Naive B cell (primary cell): ENCODE data around the gene HAUS3. TPM values are rescaled to one million over a fixed set of nuclear protein-coding genes. Genes with fewer than 3 reads are reported as not detected.
A peak's percentile ranks its signal among the peaks of the same experiment; 100 is the strongest.
"Not testable (repeated sequence)": the region's sequence is repeated elsewhere in the genome, so short reads cannot be mapped to it uniquely, and the experiment has no call there.

Experiments used
- ATAC-seq, 2 donors: fragments of 150-1000 bp; cut with Tn5 transposase; 2 replicates each; pipeline ENCODE4 v1.10.0; 2021; ENCODE audit warnings: low read depth in 2 of 2, mild to moderate bottlenecking in 2 of 2, moderate library complexity in 2 of 2
- DNase-seq: peaks from one replicate; pipeline ENCODE4 v3.0.0; 2022
- H3K27ac Mint-ChIP-seq, 6 donors: one replicate each; pipeline ENCODE4 v1.8.0; 2020 to 2022; ENCODE audit warnings: mild to moderate bottlenecking in 6 of 6, mixed read lengths in 6 of 6, moderate library complexity in 5 of 6, inconsistent platforms in 2 of 6
- H3K27me3 Mint-ChIP-seq, 3 donors: one replicate each; pipeline ENCODE4 v1.8.0; 2021 to 2022; ENCODE audit warnings: mixed read lengths in 3 of 3, mild to moderate bottlenecking in 1 of 3
- H3K36me3 Mint-ChIP-seq, 2 donors: one replicate each; pipeline ENCODE4 v1.8.0; 2020 to 2022; ENCODE audit warnings: mixed read lengths in 2 of 2, inconsistent platforms in 1 of 2, mild to moderate bottlenecking in 1 of 2
- H3K4me1 Mint-ChIP-seq, 3 donors: one replicate each; pipeline ENCODE4 v1.8.0; 2020 to 2022; ENCODE audit warnings: mixed read lengths in 3 of 3, inconsistent platforms in 1 of 3, mild to moderate bottlenecking in 1 of 3, moderate library complexity in 1 of 3
- H3K4me3 Mint-ChIP-seq, 8 donors: one replicate each; pipeline ENCODE4 v1.8.0; 2020 to 2022; ENCODE audit warnings: mild to moderate bottlenecking in 8 of 8, mixed read lengths in 8 of 8, moderate library complexity in 8 of 8, inconsistent platforms in 2 of 8
- H3K9me3 Mint-ChIP-seq, 7 donors: one replicate each; pipeline ENCODE4 v1.8.0; 2020 to 2022; ENCODE audit warnings: mixed read lengths in 7 of 7, mild to moderate bottlenecking in 5 of 7, inconsistent platforms in 2 of 7, moderate library complexity in 1 of 7
- polyA plus RNA-seq, 6 donors: library from polyadenylated mRNA; unstranded; fragments of 300-500 nt; fragmentation: Illumina TruSeq; gene quantifications; one replicate each; pipeline ENCODE4 v1.2.3, GENCODE V29; 2021; ENCODE audit warnings: low read depth in 6 of 6

The HAUS3 gene
- polyA plus RNA-seq, 6 donors from 2014 or later, result 13.3 to 29.1 (median 19.3) TPM

GRCh38 chr4:2284161-2284933 lies 42.4 kb upstream of the HAUS3 start:
- no peak overlapping the region for H3K4me3 Mint-ChIP-seq
- peak overlapping the region in 3 of 6 donors; percentile 18 to 98 (median 69) for H3K27ac Mint-ChIP-seq
- H3K36me3 Mint-ChIP-seq, result no peaks in the 10 kb centered on the region
- no peaks in the 10 kb centered on the region for H3K9me3 Mint-ChIP-seq
- H3K4me1 Mint-ChIP-seq, result peaks cover 19 to 31% (median 22%) of the 10 kb centered on the region in 3 donors
- DNase-seq (no peak), ATAC-seq (no peak)
- H3K27me3 Mint-ChIP-seq, result peaks cover 0 to 4% (median 0%) of the 10 kb centered on the region in 3 donors

DNA sequence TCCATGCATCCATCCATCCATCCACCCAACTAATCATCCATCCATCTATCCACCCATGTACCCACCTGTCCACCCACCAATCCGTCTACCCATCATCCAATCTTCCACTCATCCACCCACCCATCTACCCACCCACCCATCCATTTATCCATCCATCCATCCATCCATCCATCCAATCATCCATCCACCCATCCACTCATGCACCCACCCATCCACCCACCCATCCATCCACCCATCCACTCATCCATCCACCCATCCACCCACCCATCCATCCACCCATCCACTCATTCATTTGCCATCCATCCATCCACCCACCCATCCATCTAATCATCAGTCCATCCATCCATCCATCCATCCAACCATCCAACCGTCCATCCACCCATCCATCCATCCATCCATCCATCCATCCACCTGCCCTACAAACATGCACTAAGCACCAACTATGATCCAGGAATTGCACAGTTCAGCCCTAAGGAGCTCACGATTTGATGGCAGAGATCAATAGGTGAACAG lies 41.3 kb upstream of the HAUS3 start:
- H3K4me1 Mint-ChIP-seq, result peaks cover 19 to 31% (median 22%) of the 10 kb centered on the region in 3 donors
- peak overlapping the region in 5 of 6 donors; percentile 10 to 98 (median 74) for H3K27ac Mint-ChIP-seq
- no peak for DNase-seq
- H3K9me3 Mint-ChIP-seq, result no peaks in the 10 kb centered on the region
- H3K36me3 Mint-ChIP-seq, result no peaks in the 10 kb centered on the region
- no peak overlapping the region for H3K4me3 Mint-ChIP-seq
- H3K27me3 Mint-ChIP-seq, result peaks cover 0 to 4% (median 0%) of the 10 kb centered on the region in 3 donors
- ATAC-seq, result no peak

DNA sequence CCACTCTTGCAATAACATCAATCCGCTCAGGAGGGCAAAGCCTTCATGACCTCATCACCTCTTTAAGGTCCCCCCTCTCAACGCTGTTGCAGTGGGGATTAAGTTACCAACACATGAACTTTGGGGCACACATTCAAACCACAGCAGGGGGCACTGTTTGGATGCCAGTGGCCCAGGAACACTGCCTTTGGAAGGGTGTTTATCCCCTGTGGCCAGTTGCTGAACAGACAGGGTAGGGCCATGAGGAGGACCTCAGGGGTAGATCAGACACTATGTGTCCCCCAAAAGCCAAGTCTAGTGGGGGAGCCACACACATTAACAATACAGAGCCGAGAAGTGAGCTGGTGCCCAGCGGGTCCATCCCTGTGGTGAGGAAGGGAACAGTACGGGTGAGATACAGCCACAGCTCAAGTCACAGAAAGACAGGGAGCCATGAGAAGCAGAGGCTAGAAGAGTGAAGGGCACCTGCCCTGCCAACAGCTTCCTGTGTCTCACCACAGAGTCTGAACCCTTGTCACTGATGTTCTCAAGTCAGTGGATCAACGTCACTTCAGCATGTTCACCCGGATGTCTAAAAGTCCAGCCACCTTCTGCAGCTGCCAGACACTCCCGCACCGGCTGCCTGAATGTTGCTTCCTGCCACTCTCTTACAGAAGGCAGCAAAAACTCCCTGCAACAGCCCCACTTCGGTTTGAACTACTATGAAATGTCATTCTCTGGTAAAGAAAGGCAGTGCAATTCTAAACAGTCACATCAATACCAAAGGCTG lies 39.8 kb upstream of the HAUS3 start:
- peak overlapping the region in 6 of 8 donors; percentile 6 to 82 (median 52) for H3K4me3 Mint-ChIP-seq
- DNase-seq (peak; percentile 86), ATAC-seq (peak; percentile 91 to 92)
- H3K27ac Mint-ChIP-seq, result peak overlapping the region; percentile 98 to 99 (median 98)
- no peaks in the 10 kb centered on the region for H3K9me3 Mint-ChIP-seq
- H3K36me3 Mint-ChIP-seq, result no peaks in the 10 kb centered on the region
- peaks cover 0 to 2% (median 0%) of the 10 kb centered on the region in 3 donors for H3K27me3 Mint-ChIP-seq
- peaks cover 19 to 31% (median 22%) of the 10 kb centered on the region in 3 donors for H3K4me1 Mint-ChIP-seq

DNA sequence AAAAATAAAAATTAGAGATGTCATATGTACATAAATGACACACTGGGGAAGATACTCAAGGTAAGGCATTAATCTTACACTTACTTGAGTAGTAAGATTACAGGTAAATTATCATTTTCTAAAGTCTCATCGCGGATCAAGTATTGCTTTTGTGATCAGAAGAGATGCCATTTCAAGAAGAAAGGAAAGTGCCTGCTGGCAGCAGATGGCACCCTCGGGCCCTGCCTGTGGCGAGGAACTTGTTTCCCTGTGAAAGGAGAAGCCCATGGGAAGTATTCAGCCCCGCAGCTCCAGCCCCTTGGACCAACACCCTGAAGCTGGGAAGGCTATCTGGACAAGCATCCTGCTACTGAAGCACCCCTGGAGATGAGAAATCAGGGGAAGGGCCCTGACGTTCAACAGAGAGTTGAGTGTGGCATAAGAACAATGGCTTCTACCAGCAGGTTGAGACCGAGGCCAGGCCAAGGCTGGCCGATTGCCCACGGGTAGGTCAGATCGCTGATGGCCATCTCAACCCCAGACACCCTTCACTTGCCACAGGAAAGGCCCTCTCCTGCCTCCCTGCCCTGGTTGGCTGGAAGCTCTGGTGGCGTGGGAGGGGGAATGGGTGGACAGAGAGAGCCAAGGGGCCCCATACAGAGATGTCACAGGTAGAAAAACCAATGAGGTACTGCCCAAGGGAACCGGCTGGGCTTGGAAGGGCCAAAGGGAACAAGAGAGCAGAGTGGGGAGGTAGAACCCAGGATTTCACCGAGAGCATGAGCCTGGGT lies 38.8 kb upstream of the HAUS3 start:
- H3K9me3 Mint-ChIP-seq, result no peaks in the 10 kb centered on the region
- peak overlapping the region in 3 of 8 donors; percentile 33 to 71 (median 43) for H3K4me3 Mint-ChIP-seq
- peak overlapping the region; percentile 56 to 98 (median 98) for H3K27ac Mint-ChIP-seq
- ATAC-seq (no peak), DNase-seq (no peak)
- no peaks in the 10 kb centered on the region for H3K36me3 Mint-ChIP-seq
- H3K27me3 Mint-ChIP-seq, result no peaks in the 10 kb centered on the region
- peaks cover 19 to 31% (median 22%) of the 10 kb centered on the region in 3 donors for H3K4me1 Mint-ChIP-seq

DNA sequence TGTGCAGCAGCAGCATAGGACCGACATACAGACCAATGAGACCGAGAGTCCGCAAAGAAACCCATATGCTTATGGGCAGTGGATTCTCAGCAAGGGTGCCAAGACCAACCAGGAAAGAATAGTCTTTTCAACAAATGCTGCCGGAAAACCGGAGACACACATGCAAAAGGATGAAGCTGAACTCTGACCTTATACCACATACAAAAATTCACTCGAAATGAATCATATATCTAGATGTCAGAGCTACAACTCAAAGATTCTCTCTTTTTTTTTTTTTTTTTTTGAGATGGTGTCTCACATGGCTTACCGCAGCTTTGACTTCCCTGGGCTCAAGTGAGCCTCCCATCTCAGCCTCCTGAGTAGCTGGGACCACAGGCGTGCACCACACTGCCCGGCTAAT lies 36.0 kb upstream of the HAUS3 start:
- H3K4me1 Mint-ChIP-seq, result peaks cover 19 to 24% (median 22%) of the 10 kb centered on the region in 3 donors
- ATAC-seq (no peak), DNase-seq (no peak)
- H3K9me3 Mint-ChIP-seq, result no peaks in the 10 kb centered on the region
- H3K36me3 Mint-ChIP-seq, result no peaks in the 10 kb centered on the region
- no peak overlapping the region for H3K4me3 Mint-ChIP-seq
- no peaks in the 10 kb centered on the region for H3K27me3 Mint-ChIP-seq
- H3K27ac Mint-ChIP-seq, result peak overlapping the region in 1 of 6 donors; percentile 53

DNA sequence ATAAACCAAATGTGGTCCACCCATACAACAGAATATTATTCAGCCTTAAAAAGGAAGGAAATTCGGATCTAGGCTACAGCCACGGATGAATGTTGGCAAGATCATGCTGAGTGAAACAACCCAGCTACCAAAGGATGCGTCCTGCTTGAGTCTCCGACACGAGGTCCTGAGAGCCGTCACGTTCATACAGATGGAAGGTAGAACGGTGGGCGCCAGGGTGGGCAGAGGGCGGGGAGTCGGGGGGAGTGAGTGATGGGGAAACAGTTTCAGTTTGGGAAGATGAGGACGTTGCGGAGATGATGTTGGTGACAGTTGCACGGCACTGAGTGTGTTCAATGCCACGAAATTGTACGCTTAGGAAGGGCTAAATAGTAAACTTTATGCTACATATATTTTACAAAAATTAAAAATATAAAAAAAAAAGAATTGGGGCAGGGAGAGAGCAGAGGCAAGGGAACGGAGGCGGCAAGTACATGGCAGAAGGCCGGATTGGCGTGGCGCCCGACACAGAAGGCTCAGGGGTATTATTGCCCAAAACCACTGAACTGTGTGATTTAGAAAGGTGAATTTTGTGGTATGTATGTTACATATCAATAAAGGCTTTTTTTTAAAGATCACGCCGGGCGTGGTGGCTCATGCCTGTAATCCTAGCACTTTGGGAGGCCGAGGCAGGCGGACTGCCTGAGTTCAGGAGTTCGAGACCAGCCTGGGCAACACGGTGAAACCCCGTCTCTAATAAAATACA lies 34.8 kb upstream of the HAUS3 start:
- Mint-ChIP-seq H3K36me3 (no peaks in the 10 kb centered on the region), H3K4me3 (no peak overlapping the region), H3K9me3 (no peaks in the 10 kb centered on the region), H3K27ac (peak overlapping the region in 1 of 6 donors; percentile 73), H3K4me1 (peaks cover 11 to 17% (median 13%) of the 10 kb centered on the region in 3 donors), H3K27me3 (no peaks in the 10 kb centered on the region)
- no peak for ATAC-seq
- DNase-seq, result no peak

DNA sequence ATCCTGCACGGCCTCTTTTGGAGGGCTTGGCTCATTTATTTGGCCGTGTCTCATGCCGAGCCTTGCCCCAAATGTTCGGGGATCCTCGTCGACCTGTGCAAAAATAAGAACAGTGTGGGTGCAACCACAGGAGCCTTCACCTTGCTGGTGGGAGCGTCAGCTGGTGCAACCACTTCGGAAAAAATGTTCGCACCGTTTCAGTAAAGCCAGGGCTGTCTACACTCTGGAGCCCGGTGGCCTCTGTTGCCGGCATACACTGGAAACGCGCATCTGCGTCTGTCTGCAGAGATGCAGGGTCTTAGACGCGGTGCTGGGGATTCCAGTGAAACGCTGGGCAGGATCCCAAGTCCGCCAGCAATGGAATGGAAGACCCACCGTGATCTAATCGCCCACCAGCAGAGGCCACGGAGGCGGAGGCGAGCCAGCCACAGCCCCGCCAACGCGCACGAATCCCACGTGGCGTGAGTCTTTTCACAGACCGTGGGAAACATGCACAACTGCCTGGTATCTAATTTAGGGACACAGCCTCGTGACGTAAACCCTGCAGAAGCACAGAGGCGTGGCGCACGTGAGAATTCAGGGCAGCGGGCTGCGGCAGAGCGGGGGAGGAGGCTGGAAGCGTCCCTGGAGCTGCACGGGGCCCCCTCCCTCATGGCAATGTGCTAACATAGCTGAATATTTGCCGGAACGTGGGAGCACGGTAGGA lies 33.8 kb upstream of the HAUS3 start:
- DNase-seq (no peak), ATAC-seq (no peak)
- Mint-ChIP-seq H3K27me3 (no peaks in the 10 kb centered on the region), H3K9me3 (no peaks in the 10 kb centered on the region), H3K4me1 (peaks cover under 1 to 8% (median 2%) of the 10 kb centered on the region in 3 donors), H3K27ac (no peak overlapping the region), H3K36me3 (no peaks in the 10 kb centered on the region), H3K4me3 (no peak overlapping the region)

- DNase-seq, H3K4me3 Mint-ChIP-seq, H3K36me3 Mint-ChIP-seq, H3K9me3 Mint-ChIP-seq, H3K27me3 Mint-ChIP-seq, H3K4me1 Mint-ChIP-seq, H3K27ac Mint-ChIP-seq, ATAC-seq: not testable (repeated sequence)
Measured at GRCh38 chr4:2275044-2275397, 33.1 kb upstream of the HAUS3 start.

GRCh38 chr4:2274320-2275043 lies 32.6 kb upstream of the HAUS3 start:
- H3K36me3 Mint-ChIP-seq, result no peaks in the 10 kb centered on the region
- no peaks in the 10 kb centered on the region for H3K27me3 Mint-ChIP-seq
- DNase-seq (no peak), ATAC-seq (no peak)
- no peak overlapping the region for H3K4me3 Mint-ChIP-seq
- peak overlapping the region in 2 of 6 donors; percentile 38 to 79 for H3K27ac Mint-ChIP-seq
- peaks cover 0 to under 1% (median 0%) of the 10 kb centered on the region in 3 donors for H3K4me1 Mint-ChIP-seq
- no peaks in the 10 kb centered on the region for H3K9me3 Mint-ChIP-seq

DNA sequence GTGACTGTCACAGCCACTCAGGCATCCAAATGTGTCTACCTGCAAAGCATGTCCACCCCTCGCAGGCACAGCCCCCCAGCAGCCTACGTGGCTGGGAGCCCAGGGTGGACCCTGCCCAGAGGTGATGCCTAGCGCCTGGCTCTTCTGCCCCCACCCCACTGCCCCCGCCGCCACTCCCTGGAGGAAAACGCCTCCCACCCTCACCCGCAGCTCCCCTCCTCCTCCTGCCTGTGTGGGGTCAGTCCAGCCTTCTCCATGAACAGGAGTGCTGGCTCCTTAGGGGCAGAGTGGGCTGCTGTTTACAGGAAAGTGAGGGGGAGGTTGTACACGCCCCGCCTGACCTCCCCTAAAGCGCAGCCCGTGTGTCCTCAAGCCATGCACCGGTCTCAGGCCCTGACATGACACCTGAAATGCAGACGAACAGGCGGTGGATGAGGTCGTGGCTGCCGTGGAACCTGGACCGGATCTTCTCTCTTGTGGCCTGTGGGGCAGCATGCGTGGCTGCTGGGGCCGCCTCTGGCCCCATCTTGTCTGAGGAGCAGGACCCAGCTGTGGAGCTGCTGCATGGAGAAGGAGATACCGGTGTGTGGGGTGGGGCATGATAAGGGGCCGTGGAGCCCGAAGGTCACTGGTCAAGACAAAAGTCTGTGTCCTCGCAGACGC lies 31.9 kb upstream of the HAUS3 start:
- Mint-ChIP-seq H3K27ac (no peak overlapping the region), H3K9me3 (no peaks in the 10 kb centered on the region), H3K36me3 (no peaks in the 10 kb centered on the region), H3K4me3 (no peak overlapping the region), H3K4me1 (no peaks in the 10 kb centered on the region), H3K27me3 (no peaks in the 10 kb centered on the region)
- DNase-seq, result no peak
- no peak for ATAC-seq

DNA sequence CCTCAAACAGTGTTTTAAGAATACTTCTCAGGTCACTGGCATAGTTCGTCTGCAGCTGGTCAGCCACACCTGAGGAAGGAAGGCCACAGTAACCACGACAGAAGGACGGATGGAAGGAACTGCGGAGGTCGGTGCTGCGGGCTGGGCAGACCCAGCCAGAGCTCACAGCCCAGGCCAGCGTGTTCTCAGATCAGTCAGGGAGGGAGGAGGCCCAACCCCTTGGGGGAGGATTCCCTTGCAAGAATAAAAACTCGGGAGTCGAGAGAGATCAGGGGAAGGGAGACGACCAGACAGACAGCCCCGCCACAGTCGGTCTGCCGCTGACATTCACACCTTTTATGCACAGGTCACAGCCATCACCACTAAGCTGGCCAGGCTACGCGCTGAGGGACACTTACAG lies 31.3 kb upstream of the HAUS3 start:
- ATAC-seq (no peak), DNase-seq (no peak)
- Mint-ChIP-seq H3K36me3 (no peaks in the 10 kb centered on the region), H3K27me3 (no peaks in the 10 kb centered on the region), H3K27ac (peak overlapping the region in 1 of 6 donors; percentile 78), H3K9me3 (no peaks in the 10 kb centered on the region), H3K4me1 (no peaks in the 10 kb centered on the region), H3K4me3 (no peak overlapping the region)
